H1 (cell line): ENCODE data around the gene C6orf62.

Experiments
- CBX5 ChIP-seq: fragments of 300-800, 300-1000 bp; sonication (generic); IDR thresholded peaks from 2 replicates; pipeline ENCODE4 v1.7.1; 2016; ENCODE audit warnings: antibody characterized with exemption, low read length, low read depth
- EZH2 ChIP-seq: fragments of 200-600 bp; sonication (generic); IDR thresholded peaks from 2 replicates; pipeline ENCODE4 v1.7.1; 2012; ENCODE audit warnings: low read depth, mild to moderate bottlenecking, moderate library complexity, low read length, inconsistent platforms; ENCODE audit not compliant: severe bottlenecking
- JUN ChIP-seq: IDR thresholded peaks from 2 replicates; pipeline ENCODE4 v1.6.1; 2011; ENCODE audit warnings: low read depth, mild to moderate bottlenecking, improper control_type of control experiment, low read length
- NRF1 ChIP-seq: IDR thresholded peaks from 2 replicates; pipeline ENCODE4 v1.6.1; 2011; ENCODE audit warnings: mild to moderate bottlenecking, low read depth, low read length, improper control_type of control experiment
- POLR2AphosphoS5 ChIP-seq: IDR thresholded peaks from 2 replicates; pipeline ENCODE4 v1.6.1; 2011; ENCODE audit warnings: low read depth, low read length
- TF ChIP-seq, protein P1 (sequence below), 3 experiments: IDR thresholded peaks; 1 replicate in 2 of 3; 2 replicates in 1 of 3; pipeline versions ENCODE4 v1.5.1 to v1.6.1; 2011; ENCODE audit warnings: low read length in 3 of 3, mild to moderate bottlenecking in 3 of 3, inconsistent platforms in 2 of 3, low read depth in 1 of 3, moderate library complexity in 1 of 3; ENCODE audit not compliant: insufficient read depth in 1 of 3; ENCODE audit errors: control extremely low read depth in 1 of 3

DNA sequence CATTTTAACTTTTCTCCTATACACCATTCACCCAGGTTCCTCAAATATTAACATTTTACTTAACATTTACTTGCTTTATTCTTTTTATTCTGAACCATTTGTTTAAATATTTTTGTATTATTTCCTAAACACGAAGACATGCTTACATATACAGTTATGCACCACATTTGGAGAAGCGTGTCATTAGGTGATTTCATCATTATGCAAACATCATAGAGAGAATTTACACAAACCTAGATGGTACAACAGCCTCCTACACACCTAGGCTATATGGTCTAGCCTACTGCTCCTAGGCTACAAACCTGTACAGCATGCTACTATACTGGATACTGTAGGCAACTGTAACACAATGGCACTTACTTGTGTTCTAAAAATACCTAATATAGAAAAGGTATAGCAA is 58.8 kb downstream of the C6orf62 start:
- TF ChIP-seq, protein P1, sequence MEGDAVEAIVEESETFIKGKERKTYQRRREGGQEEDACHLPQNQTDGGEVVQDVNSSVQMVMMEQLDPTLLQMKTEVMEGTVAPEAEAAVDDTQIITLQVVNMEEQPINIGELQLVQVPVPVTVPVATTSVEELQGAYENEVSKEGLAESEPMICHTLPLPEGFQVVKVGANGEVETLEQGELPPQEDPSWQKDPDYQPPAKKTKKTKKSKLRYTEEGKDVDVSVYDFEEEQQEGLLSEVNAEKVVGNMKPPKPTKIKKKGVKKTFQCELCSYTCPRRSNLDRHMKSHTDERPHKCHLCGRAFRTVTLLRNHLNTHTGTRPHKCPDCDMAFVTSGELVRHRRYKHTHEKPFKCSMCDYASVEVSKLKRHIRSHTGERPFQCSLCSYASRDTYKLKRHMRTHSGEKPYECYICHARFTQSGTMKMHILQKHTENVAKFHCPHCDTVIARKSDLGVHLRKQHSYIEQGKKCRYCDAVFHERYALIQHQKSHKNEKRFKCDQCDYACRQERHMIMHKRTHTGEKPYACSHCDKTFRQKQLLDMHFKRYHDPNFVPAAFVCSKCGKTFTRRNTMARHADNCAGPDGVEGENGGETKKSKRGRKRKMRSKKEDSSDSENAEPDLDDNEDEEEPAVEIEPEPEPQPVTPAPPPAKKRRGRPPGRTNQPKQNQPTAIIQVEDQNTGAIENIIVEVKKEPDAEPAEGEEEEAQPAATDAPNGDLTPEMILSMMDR (IDR thresholded peaks at IDR 0.05; ENCODE audit: control extremely low read depth in 1 of 3, insufficient read depth in 1 of 3, low read depth in 1 of 3, low read length in 3 of 3), result no peak
- TF ChIP-seq POLR2AphosphoS5 (no peak), NRF1 (no peak), EZH2 (no peak), CBX5 (no peak), JUN (no peak)
